Embryonic facial prominence (tissue), 1 donor: ENCODE measurements around the gene FXN.

Source experiments
- DNase-seq: peaks from one replicate; pipeline ENCODE4 v3.0.0-alpha.2; 2016; ENCODE audit errors: extremely low spot score

FXN gene

DNA sequence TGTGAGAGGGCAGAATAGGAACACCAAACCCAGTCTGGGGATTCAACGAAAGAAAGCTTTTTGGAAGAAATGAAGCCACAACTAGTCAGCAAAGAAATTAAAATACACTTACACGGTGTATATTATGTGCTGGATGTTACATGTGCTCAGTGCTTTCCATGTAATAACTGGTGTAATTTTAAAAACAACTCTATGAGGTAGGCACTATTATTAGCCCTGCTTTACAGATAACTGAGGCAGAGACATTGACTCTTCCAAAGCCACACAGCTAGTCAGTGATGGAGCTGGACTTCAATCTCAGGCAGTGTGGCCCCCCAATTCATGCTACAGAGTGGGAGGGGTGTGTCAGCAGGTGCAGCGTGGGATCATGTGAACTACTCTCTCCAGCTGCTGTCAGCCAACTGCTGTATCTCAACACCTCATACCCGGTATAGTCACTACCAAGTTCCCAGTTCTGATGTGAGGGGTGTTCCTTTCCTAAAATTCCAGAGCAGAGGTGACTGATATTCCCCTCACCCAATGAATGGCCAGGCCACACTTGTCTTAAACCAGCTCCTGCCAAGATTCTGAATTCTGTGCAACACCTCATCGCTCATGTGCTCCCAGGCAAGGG lies 104.7 kb downstream of the FXN start:
- DNase-seq, result no peak

DNA sequence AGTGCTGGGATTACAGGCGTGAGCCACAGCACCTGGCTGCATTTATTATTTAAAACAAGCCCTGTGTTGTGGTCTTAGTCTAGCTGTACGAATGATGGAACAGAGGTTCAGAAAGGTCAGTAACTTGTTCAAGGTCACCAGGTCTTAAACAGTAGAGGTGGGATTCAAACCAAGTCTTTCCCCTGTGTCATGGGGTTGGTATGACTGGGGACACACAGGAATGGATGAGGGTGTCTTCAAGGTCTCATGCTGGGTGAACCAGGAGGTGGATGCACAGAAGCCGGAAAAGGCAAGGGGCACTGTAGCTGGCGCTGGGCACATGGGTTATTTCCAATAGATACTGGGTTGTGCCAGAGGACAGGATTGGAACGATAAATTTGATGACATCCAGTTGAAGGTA lies 106.3 kb downstream of the FXN start:
- DNase-seq, result no peak

DNA sequence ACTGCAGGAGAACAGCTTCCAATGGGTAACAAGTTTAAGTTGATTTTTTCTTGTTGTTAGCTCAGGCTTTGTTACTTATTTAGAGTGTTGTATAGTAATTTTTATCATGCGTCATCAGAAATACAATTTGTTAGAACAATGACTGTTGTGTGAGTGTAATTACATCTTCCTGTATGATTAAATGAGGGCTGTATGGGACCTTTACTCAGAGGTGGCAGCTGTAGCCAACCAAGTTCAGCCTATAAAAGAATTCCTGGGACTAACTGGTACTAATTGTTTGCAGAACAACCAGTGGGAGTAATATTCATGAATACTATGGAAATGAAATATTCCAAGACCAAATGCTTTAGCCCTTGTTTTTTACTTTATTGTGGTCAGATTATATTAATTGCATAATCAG lies 107.7 kb downstream of the FXN start:
- DNase-seq, result no peak

DNA sequence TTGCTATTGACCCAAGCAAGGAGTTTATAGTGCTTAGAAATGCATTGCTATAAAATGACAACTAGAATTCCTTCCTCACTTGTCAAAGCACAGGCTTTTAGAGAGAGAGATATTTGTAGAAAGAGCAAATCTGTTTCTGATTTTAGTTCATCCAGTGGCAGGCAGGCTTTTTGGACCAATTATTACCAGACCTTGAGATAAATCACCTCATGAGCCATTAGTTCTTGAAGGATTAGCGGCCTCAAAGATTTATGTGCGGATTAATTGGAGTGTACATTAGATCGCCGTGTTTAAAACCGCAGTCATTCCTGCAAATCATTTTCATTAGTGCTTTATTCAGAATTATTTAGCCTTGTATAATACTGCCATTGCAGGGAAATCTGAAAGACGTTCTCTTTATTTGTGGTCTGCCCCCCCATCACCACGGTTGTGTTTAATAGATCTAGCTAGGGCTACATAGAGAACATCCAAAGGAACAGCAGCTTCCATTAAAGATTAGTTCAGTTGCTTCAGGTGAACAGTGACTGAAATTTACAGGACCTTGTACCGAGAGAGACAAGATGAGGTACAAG lies 109.7 kb downstream of the FXN start:
- DNase-seq, result no peak

DNA sequence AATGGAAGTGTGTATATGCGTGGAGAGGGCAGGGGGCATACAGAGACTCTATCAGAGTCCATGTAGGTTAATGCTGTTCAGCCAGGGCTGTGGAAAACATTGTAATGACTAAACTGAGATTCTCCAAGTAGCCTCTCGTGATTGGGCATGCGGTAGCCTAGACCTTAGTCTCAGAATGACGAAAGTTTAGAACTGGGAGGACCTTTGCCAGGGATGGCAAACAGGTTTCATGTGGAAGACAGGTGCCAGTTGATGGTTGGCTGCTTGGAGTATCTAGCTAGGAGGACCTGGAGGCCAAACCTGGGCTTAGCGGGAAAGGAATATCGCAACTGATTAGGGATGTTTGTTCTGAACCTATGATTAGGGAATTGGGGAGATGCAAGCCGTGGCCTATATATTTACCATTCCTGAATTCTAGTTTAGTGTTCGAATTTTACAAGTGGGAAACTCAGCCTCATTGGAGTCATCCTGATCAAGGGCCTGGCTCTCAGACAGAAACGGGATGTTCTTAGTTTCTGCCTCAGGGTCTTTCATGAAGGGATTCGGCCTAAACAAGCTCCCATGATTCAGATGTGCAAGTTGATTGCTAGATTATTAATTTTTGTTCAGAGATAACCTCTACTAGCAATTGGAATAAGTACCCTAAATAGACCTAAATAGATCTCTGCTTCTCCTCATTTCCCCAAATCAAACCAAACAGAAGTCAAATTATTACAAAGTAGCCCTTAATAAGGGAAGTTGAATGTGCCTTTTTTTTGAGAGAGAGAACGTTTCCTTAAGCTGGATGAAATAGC lies 111.7 kb downstream of the FXN start:
- no peak for DNase-seq

DNA sequence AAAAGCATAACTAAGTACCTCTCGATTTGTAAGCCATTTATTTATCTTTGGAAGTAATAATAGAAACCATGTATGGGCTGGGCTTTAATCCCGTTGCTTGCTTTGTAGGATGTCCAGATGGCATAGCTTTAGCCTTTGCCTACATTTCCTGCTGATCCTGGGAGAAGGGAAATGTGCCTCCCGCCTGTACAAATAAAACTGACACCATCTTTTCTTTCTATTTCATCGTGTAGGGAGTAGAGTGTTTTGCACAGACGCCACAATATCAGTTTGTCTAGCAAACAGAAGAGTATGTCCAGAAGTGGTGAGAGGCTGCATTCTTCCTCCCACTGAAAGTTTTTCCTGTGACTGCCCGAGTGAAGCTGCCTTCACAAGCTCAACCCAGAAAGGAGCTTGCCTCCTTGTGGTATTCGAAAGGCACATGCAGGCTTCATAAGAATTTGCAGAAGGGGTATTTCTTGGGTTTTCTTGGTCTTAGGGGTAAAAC lies 113.8 kb downstream of the FXN start:
- DNase-seq, result no peak
